ENCODE measurements around the gene LRP5. TPM values are rescaled to one million over a fixed set of nuclear protein-coding genes. Genes with fewer than 3 reads are reported as not detected.

The LRP5 gene
- total RNA-seq, 1 experiment from 2014 or later: 67.0 TPM

- TF ChIP-seq EZH2 (IDR thresholded peaks at IDR 0.05; ENCODE audit: borderline replicate concordance, low read depth, low read length, poor library complexity, severe bottlenecking) (no peak), CTCF (conservative IDR thresholded peaks at IDR 0.05; ENCODE audit: low read depth, low read length) (no peak)
- BruUV-seq (replicated peaks): no TSS peak
- no peak for DNase-seq (ENCODE audit: low spot score)
- no peaks in the 10 kb centered on the region for H3K36me3 ChIP-seq (ENCODE audit: insufficient read depth, low read length, poor library complexity, severe bottlenecking)
- peaks cover 15% of the 10 kb centered on the region for H3K4me1 ChIP-seq (ENCODE audit: insufficient read depth, low read length, poor library complexity, severe bottlenecking)
- POLR2A ChIA-PET (ENCODE audit: low non-redundant PET): no interaction called here
- intact Hi-C loops (cut with micrococcal nuclease; ENCODE audit: unreplicated experiment): no loop called here
- no peak overlapping the region for H3K27ac ChIP-seq (ENCODE audit: low read depth, low read length, poor library complexity, severe bottlenecking)
- H3K9me3 ChIP-seq (ENCODE audit: low read depth, low read length, poor library complexity, severe bottlenecking): no peaks in the 10 kb centered on the region
- H3K4me3 ChIP-seq (ENCODE audit: low read depth, low read length, poor library complexity, severe bottlenecking): no peak overlapping the region
- CTCF ChIA-PET: no interaction called here
- H3K27me3 ChIP-seq (replicated peaks; ENCODE audit: insufficient read depth, low read depth, low read length, poor library complexity): no peaks in the 10 kb centered on the region
These were observed 185.4 kb downstream of the LRP5 start for GRCh38 chr11:68497761-68498160.

GRCh38 chr11:68498321-68498720, 185.9 kb downstream of the LRP5 start:
- H3K27ac ChIP-seq (ENCODE audit: low read depth, low read length, poor library complexity, severe bottlenecking): no peak overlapping the region
- no peaks in the 10 kb centered on the region for H3K36me3 ChIP-seq (ENCODE audit: insufficient read depth, low read length, poor library complexity, severe bottlenecking)
- H3K27me3 ChIP-seq (replicated peaks; ENCODE audit: insufficient read depth, low read depth, low read length, poor library complexity): no peaks in the 10 kb centered on the region
- H3K4me1 ChIP-seq (ENCODE audit: insufficient read depth, low read length, poor library complexity, severe bottlenecking): peaks cover 15% of the 10 kb centered on the region
- no peaks in the 10 kb centered on the region for H3K9me3 ChIP-seq (ENCODE audit: low read depth, low read length, poor library complexity, severe bottlenecking)
- TF ChIP-seq CTCF (conservative IDR thresholded peaks at IDR 0.05; ENCODE audit: low read depth, low read length) (no peak), EZH2 (IDR thresholded peaks at IDR 0.05; ENCODE audit: borderline replicate concordance, low read depth, low read length, poor library complexity, severe bottlenecking) (no peak)
- POLR2A ChIA-PET (ENCODE audit: low non-redundant PET): no interaction called here
- no TSS peak for BruUV-seq (replicated peaks)
- intact Hi-C loops (cut with micrococcal nuclease; ENCODE audit: unreplicated experiment): no loop called here
- no peak overlapping the region for H3K4me3 ChIP-seq (ENCODE audit: low read depth, low read length, poor library complexity, severe bottlenecking)
- CTCF ChIA-PET: no interaction called here
- no peak for DNase-seq (ENCODE audit: low spot score)

Other genes with a start within 250 kb of the LRP5 start
- 37.5 and 39.3 TPM in 2 replicates for gene CHKA, start 191.2 kb upstream of the LRP5 start, total RNA-seq (2021)
- gene KMT5B, start 99.3 kb upstream of the LRP5 start, total RNA-seq (2021): 35.1 and 35.4 TPM in 2 replicates
- 48.1 and 52.3 TPM in 2 replicates for gene C11orf24, start 40.6 kb upstream of the LRP5 start, total RNA-seq (2021)
- 153 and 158 TPM in 2 replicates for gene PPP6R3, start 148.2 kb downstream of the LRP5 start, total RNA-seq (2021)